HCT116 (cell line): Measurements from ENCODE around the gene RND1. TPM values are rescaled to one million over a fixed set of nuclear protein-coding genes. Genes with fewer than 3 reads are reported as not detected.

Experiments used
- ATAC-seq: fragments of 200-7000 bp; cut with Tn5 transposase; 2 replicates; pipeline ENCODE4 v1.9.1; 2020; ENCODE audit warnings: mild to moderate bottlenecking, moderate library complexity
- BruUV-seq: library from RNA; stranded (reverse); fragments of 400-500 nt; replicated peaks from 2 replicates; lab custom pipeline; 2021; lab: Mats Ljungman, UMichigan
- CTCF ChIA-PET: fragments of 300-600 bp; sonication (Branson Sonifier 250); formaldehyde crosslinking; loops from one replicate; lab custom pipeline; 2021; ENCODE audit warnings: antibody characterized with exemption; lab: Charles Lee
- POLR2A ChIA-PET: fragments of 300-600, 350-600 bp; sonication (Branson Sonifier 250); formaldehyde crosslinking; loops from one replicate; lab custom pipeline; 2021; ENCODE audit warnings: antibody characterized with exemption; lab: Charles Lee
- RAD21 ChIA-PET, 2 experiments: fragments of 300-600 bp; sonication (Branson Sonifier 250); formaldehyde crosslinking; loops; one replicate each; lab custom pipeline; 2023; ENCODE audit warnings: low total read pairs in 2 of 2; ENCODE audit not compliant: uncharacterized antibody in 2 of 2, unreplicated experiment in 2 of 2, low non-redundant PET in 1 of 2; lab: Charles Lee
- DNase-seq: peaks from one replicate; pipeline ENCODE4 v3.0.0-alpha.2; 2010; ENCODE audit warnings: low read depth, low spot score
- H2AFZ ChIP-seq: fragments of 200-600 bp; shearing (Covaris generic), sonication (generic); 2 replicates; pipeline ENCODE4 v1.6.1; 2017; ENCODE audit warnings: low read depth, mixed run types, mixed read lengths, antibody characterized with exemption, low read length; ENCODE audit not compliant: poor library complexity, severe bottlenecking
- H3K27ac ChIP-seq: 2 replicates; pipeline ENCODE4 v1.5.1; 2012; ENCODE audit warnings: low read depth, low read length
- H3K27me3 ChIP-seq: fragments of 200-600 bp; sonication (generic); 2 replicates; pipeline ENCODE4 v1.6.1; 2016; ENCODE audit warnings: mixed run types, low read length, mixed read lengths; ENCODE audit not compliant: insufficient read depth
- H3K36me3 ChIP-seq, 2 experiments: fragments of 200-500 bp in 1 of 2; fragments of 200-600 bp in 1 of 2; sonication (Bioruptor generic) in 1 of 2; sonication (generic) in 1 of 2; 2 replicates each; pipeline versions ENCODE4 v1.5.1 to v1.6.1; 2014 to 2016; ENCODE audit warnings: low read length in 2 of 2, inconsistent platforms in 1 of 2, mixed read lengths in 1 of 2, mixed run types in 1 of 2; ENCODE audit not compliant: insufficient read depth in 2 of 2, control insufficient read depth in 1 of 2
- H3K4me1 ChIP-seq, 2 experiments: fragments of 200-600 bp in 1 of 2; sonication (generic) in 1 of 2; 2 replicates each; pipeline versions ENCODE4 v1.5.1 to v1.6.1; 2012 to 2017; ENCODE audit warnings: low read length in 2 of 2, inconsistent platforms in 1 of 2, mild to moderate bottlenecking in 1 of 2, mixed read lengths in 1 of 2, mixed run types in 1 of 2, moderate library complexity in 1 of 2; ENCODE audit not compliant: insufficient read depth in 2 of 2, control insufficient read depth in 1 of 2
- H3K4me2 ChIP-seq: fragments of 200-600 bp; sonication (generic); 2 replicates; pipeline ENCODE4 v1.6.1; 2017; ENCODE audit warnings: mixed run types, low read length, mixed read lengths
- H3K4me3 ChIP-seq, 2 experiments: fragments of 200-600 bp in 1 of 2; sonication (generic) in 1 of 2; replicated peaks in 1 of 2; 2 replicates each; pipeline ENCODE4 v1.5.1; 2011 to 2016; ENCODE audit warnings: low read length in 2 of 2, control low read depth in 1 of 2, low read depth in 1 of 2, mild to moderate bottlenecking in 1 of 2, mixed read lengths in 1 of 2, mixed run types in 1 of 2
- H3K79me2 ChIP-seq: fragments of 200-600 bp; sonication (generic); 2 replicates; pipeline ENCODE4 v1.6.1; 2017; ENCODE audit warnings: mild to moderate bottlenecking, mixed run types, low read length, moderate library complexity, mixed read lengths; ENCODE audit not compliant: insufficient read depth
- H3K9ac ChIP-seq: fragments of 200-600 bp; sonication (generic); 2 replicates; pipeline ENCODE4 v1.6.1; 2016; ENCODE audit warnings: low read length, mixed read lengths
- H3K9me2 ChIP-seq: fragments of 200-600 bp; sonication (generic), shearing (Covaris generic); 2 replicates; pipeline ENCODE4 v1.6.1; 2017; ENCODE audit warnings: mixed run types, mild to moderate bottlenecking, moderate library complexity; ENCODE audit not compliant: insufficient read depth
- H3K9me3 ChIP-seq, 2 experiments: fragments of 200-500 bp in 1 of 2; fragments of 200-600 bp in 1 of 2; sonication (Bioruptor generic) in 1 of 2; sonication (generic) in 1 of 2; 2 replicates each; pipeline ENCODE4 v1.6.1; 2014 to 2017; ENCODE audit warnings: low read length in 2 of 2, mixed read lengths in 2 of 2, inconsistent platforms in 1 of 2, low read depth in 1 of 2, mild to moderate bottlenecking in 1 of 2, mixed run types in 1 of 2, moderate library complexity in 1 of 2; ENCODE audit not compliant: control insufficient read depth in 1 of 2, insufficient read depth in 1 of 2
- H4K20me1 ChIP-seq: fragments of 200-600 bp; sonication (generic), shearing (Covaris generic); 2 replicates; pipeline ENCODE4 v1.6.1; 2017; ENCODE audit warnings: mixed run types, mild to moderate bottlenecking, moderate library complexity; ENCODE audit not compliant: insufficient read depth
- ATF3 ChIP-seq: IDR thresholded peaks from 2 replicates; pipeline ENCODE4 v1.6.1; 2012
- CEBPB ChIP-seq: IDR thresholded peaks from 2 replicates; pipeline ENCODE4 v1.6.1; 2012; ENCODE audit warnings: low read depth
- EZH2 ChIP-seq: fragments of 200-600 bp; sonication (generic); IDR thresholded peaks from 2 replicates; pipeline ENCODE4 v1.6.1; 2017; ENCODE audit warnings: antibody characterized with exemption, mixed run types
- EZH2phosphoT487 ChIP-seq: fragments of 200-600 bp; IDR thresholded peaks from 2 replicates; pipeline ENCODE4 v1.6.1; 2018; ENCODE audit warnings: antibody characterized with exemption, borderline replicate concordance
- JUND ChIP-seq: IDR thresholded peaks from 2 replicates; pipeline ENCODE4 v1.6.1; 2012
- MAX ChIP-seq: IDR thresholded peaks from 2 replicates; pipeline ENCODE4 v1.6.1; 2012
- POLR2A ChIP-seq: IDR thresholded peaks from 2 replicates; pipeline ENCODE4 v1.7.0; 2011; ENCODE audit warnings: borderline replicate concordance; ENCODE audit not compliant: insufficient read depth, insufficient read length; ENCODE audit errors: extremely low read depth
- SIN3A ChIP-seq: IDR thresholded peaks from 2 replicates; pipeline ENCODE4 v1.6.1; 2012; ENCODE audit warnings: low read depth
- SP1 ChIP-seq: IDR thresholded peaks from 2 replicates; pipeline ENCODE4 v1.6.1; 2012; ENCODE audit warnings: low read depth
- TCF7L2 ChIP-seq: IDR thresholded peaks from 2 replicates; pipeline ENCODE4 v1.7.0; 2011; ENCODE audit warnings: borderline replicate concordance, inconsistent platforms; ENCODE audit not compliant: insufficient read depth, insufficient read length; ENCODE audit errors: extremely low read depth
- YY1 ChIP-seq: IDR thresholded peaks from 2 replicates; pipeline ENCODE4 v1.6.1; 2011; ENCODE audit warnings: low read length, low read depth, moderate library complexity, mild to moderate bottlenecking; ENCODE audit not compliant: insufficient replicate concordance; ENCODE audit errors: extremely low read depth
- ZFX ChIP-seq: fragments of 450-650 bp; IDR thresholded peaks from 2 replicates; pipeline ENCODE4 v1.6.1; 2017
- ZNF274 ChIP-seq: fragments of 200-500 bp; sonication (Bioruptor generic); IDR thresholded peaks from 2 replicates; pipeline ENCODE4 v1.6.1; 2014; ENCODE audit warnings: mild to moderate bottlenecking, low read depth, low read length, inconsistent platforms
- intact Hi-C: fragments of 100-400 bp; cut with micrococcal nuclease; formaldehyde crosslinking; loops from 2 replicates; pipeline ENCODE4 v1.10.0; 2022
- total RNA-seq: library from RNA; stranded (reverse); gene quantifications from one replicate; pipeline ENCODE4 v1.2.1, GENCODE V29; 2021; ENCODE audit not compliant: unreplicated experiment
- TF ChIP-seq, protein P1 (sequence below), 3 experiments: fragments of 200-600 bp in 1 of 3; sonication (generic) in 1 of 3; IDR thresholded peaks in 2 of 3; conservative IDR thresholded peaks in 1 of 3; 2 replicates each; pipeline ENCODE4 v1.5.1; 2012 to 2017; ENCODE audit warnings: low read depth in 2 of 3, low read length in 2 of 3, antibody characterized with exemption in 1 of 3, borderline replicate concordance in 1 of 3, control low read depth in 1 of 3, mild to moderate bottlenecking in 1 of 3, mixed read lengths in 1 of 3, mixed run types in 1 of 3, moderate library complexity in 1 of 3; ENCODE audit not compliant: insufficient read depth in 1 of 3
- TF ChIP-seq, protein P2 (sequence below): IDR thresholded peaks from 2 replicates; pipeline ENCODE4 v1.6.1; 2012; ENCODE audit warnings: low read depth

RND1 gene
- total RNA-seq, 1 experiment from 2014 or later, result 2.0 TPM

DNA sequence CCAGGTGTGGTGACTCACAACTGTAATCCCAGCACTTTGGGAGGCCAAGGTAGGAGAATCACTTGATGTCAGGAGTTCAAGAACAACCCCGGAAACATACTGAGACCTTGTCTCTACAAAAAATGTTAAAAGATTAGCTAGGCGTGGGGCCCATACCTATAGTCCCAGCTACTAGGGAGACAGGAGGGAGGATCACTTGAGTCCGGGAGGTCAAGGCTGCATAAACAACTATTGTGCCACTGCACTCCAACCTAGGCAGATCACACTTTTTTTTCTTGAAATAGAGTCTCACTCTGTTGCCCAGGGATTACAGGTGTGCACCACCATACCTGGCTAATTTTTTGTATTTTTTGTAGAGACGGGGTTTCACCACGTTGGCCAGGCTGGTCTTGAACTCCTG is 6.1 kb downstream of the RND1 start:
- no peaks in the 10 kb centered on the region for H3K9me2 ChIP-seq
- no peaks in the 10 kb centered on the region for H3K36me3 ChIP-seq
- ChIA-PET RAD21 (no interaction called here), CTCF (no interaction called here), POLR2A (no interaction called here)
- no peak overlapping the region for H3K4me3 ChIP-seq
- H3K4me2 ChIP-seq, result no peak overlapping the region
- DNase-seq, result no peak
- BruUV-seq, result no TSS peak
- no peaks in the 10 kb centered on the region for H3K79me2 ChIP-seq
- no peak overlapping the region for H3K27ac ChIP-seq
- no peak overlapping the region for H3K9ac ChIP-seq
- H3K27me3 ChIP-seq, result peaks cover 10% of the 10 kb centered on the region; the same call in 1 of the 2 replicates
- H3K4me1 ChIP-seq, result no peaks in the 10 kb centered on the region
- intact Hi-C loops, result no loop called here
- ATAC-seq, result no peak
- no peaks in the 10 kb centered on the region for H3K9me3 ChIP-seq
- H2AFZ ChIP-seq, result no peak overlapping the region
- H4K20me1 ChIP-seq, result no peaks in the 10 kb centered on the region
- TF ChIP-seq, protein P1, sequence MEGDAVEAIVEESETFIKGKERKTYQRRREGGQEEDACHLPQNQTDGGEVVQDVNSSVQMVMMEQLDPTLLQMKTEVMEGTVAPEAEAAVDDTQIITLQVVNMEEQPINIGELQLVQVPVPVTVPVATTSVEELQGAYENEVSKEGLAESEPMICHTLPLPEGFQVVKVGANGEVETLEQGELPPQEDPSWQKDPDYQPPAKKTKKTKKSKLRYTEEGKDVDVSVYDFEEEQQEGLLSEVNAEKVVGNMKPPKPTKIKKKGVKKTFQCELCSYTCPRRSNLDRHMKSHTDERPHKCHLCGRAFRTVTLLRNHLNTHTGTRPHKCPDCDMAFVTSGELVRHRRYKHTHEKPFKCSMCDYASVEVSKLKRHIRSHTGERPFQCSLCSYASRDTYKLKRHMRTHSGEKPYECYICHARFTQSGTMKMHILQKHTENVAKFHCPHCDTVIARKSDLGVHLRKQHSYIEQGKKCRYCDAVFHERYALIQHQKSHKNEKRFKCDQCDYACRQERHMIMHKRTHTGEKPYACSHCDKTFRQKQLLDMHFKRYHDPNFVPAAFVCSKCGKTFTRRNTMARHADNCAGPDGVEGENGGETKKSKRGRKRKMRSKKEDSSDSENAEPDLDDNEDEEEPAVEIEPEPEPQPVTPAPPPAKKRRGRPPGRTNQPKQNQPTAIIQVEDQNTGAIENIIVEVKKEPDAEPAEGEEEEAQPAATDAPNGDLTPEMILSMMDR (IDR thresholded peaks at IDR 0.05 in 2 of 3, conservative IDR thresholded peaks at IDR 0.05 in 1 of 3; ENCODE audit: borderline replicate concordance in 1 of 3, insufficient read depth in 1 of 3, low read depth in 2 of 3, low read length in 2 of 3), result no peak
- TF ChIP-seq TCF7L2 (no peak), MAX (no peak), CEBPB (no peak), SIN3A (no peak), YY1 (no peak), ATF3 (no peak), POLR2A (no peak), JUND (no peak), EZH2phosphoT487 (no peak), SP1 (no peak), ZNF274 (no peak), ZFX (no peak), EZH2 (no peak)
- TF ChIP-seq, protein P2, sequence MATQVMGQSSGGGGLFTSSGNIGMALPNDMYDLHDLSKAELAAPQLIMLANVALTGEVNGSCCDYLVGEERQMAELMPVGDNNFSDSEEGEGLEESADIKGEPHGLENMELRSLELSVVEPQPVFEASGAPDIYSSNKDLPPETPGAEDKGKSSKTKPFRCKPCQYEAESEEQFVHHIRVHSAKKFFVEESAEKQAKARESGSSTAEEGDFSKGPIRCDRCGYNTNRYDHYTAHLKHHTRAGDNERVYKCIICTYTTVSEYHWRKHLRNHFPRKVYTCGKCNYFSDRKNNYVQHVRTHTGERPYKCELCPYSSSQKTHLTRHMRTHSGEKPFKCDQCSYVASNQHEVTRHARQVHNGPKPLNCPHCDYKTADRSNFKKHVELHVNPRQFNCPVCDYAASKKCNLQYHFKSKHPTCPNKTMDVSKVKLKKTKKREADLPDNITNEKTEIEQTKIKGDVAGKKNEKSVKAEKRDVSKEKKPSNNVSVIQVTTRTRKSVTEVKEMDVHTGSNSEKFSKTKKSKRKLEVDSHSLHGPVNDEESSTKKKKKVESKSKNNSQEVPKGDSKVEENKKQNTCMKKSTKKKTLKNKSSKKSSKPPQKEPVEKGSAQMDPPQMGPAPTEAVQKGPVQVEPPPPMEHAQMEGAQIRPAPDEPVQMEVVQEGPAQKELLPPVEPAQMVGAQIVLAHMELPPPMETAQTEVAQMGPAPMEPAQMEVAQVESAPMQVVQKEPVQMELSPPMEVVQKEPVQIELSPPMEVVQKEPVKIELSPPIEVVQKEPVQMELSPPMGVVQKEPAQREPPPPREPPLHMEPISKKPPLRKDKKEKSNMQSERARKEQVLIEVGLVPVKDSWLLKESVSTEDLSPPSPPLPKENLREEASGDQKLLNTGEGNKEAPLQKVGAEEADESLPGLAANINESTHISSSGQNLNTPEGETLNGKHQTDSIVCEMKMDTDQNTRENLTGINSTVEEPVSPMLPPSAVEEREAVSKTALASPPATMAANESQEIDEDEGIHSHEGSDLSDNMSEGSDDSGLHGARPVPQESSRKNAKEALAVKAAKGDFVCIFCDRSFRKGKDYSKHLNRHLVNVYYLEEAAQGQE, result no peak
